ENCODE results near the gene FBXO36.

DNA sequence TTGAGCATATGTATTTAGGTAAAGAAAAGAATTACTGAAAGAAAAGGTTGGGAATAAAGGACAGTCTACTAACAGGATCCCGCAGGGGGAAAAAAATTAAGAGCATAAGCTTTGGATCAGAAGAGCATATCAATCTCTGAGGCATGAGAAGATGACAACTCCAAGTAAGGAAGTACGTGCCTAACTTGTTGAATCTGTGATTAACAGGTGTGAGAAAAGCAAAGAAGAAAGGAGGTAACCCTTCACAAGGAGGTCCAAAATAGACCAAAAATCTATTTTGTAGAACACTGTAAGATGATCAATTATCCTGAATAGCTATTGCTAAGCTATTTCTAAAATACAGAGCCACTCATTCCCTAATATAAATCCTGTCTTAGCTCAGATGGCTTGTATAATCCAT lies 33.3 kb upstream of the FBXO36 start:
- TF ChIP-seq, protein P1, sequence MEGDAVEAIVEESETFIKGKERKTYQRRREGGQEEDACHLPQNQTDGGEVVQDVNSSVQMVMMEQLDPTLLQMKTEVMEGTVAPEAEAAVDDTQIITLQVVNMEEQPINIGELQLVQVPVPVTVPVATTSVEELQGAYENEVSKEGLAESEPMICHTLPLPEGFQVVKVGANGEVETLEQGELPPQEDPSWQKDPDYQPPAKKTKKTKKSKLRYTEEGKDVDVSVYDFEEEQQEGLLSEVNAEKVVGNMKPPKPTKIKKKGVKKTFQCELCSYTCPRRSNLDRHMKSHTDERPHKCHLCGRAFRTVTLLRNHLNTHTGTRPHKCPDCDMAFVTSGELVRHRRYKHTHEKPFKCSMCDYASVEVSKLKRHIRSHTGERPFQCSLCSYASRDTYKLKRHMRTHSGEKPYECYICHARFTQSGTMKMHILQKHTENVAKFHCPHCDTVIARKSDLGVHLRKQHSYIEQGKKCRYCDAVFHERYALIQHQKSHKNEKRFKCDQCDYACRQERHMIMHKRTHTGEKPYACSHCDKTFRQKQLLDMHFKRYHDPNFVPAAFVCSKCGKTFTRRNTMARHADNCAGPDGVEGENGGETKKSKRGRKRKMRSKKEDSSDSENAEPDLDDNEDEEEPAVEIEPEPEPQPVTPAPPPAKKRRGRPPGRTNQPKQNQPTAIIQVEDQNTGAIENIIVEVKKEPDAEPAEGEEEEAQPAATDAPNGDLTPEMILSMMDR (IDR thresholded peaks at IDR 0.05): no peak
- TF ChIP-seq POLR2A (IDR thresholded peaks at IDR 0.05): no peak

Measured in body of pancreas (tissue), 4 donors.